GM18868 (cell line): ENCODE results near the gene MSMO1.
A peak's percentile ranks its signal among the peaks of the same experiment; 100 is the strongest.

Source experiments
- ATAC-seq: cut with Tn5 transposase; IDR thresholded peaks from one replicate; pipeline ENCODE4 v1.9.1; 2021; ENCODE audit warnings: mild to moderate bottlenecking, moderate library complexity; ENCODE audit not compliant: unreplicated experiment

Gene MSMO1

GRCh38 chr4:165359506-165359905, 32.0 kb downstream of the MSMO1 start:
- no peak for ATAC-seq

- no peak for ATAC-seq
Measured at GRCh38 chr4:165360041-165360695, 32.7 kb downstream of the MSMO1 start.

GRCh38 chr4:165360985-165361670, 33.7 kb downstream of the MSMO1 start:
- no peak for ATAC-seq

- no peak for ATAC-seq
Measured at GRCh38 chr4:165361810-165362209, 34.3 kb downstream of the MSMO1 start.

- no peak for ATAC-seq
Measured at GRCh38 chr4:165364452-165365080, 37.1 kb downstream of the MSMO1 start.

GRCh38 chr4:165367040-165367439, 39.6 kb downstream of the MSMO1 start:
- no peak for ATAC-seq

GRCh38 chr4:165368114-165368513, 40.6 kb downstream of the MSMO1 start:
- ATAC-seq, result no peak

- ATAC-seq, result no peak
Measured at GRCh38 chr4:165368567-165368966, 41.1 kb downstream of the MSMO1 start.

- no peak for ATAC-seq
Measured at GRCh38 chr4:165369522-165369921, 42.1 kb downstream of the MSMO1 start.

GRCh38 chr4:165370530-165370929, 43.1 kb downstream of the MSMO1 start:
- ATAC-seq, result no peak

- ATAC-seq, result no peak
Measured at GRCh38 chr4:165375465-165375864, 48.0 kb downstream of the MSMO1 start.

- no peak for ATAC-seq
Measured at GRCh38 chr4:165378398-165378744, 50.9 kb downstream of the MSMO1 start.

GRCh38 chr4:165378745-165379677, 51.5 kb downstream of the MSMO1 start, which contains the start of gene CPE:
Gene CPE, plus strand, starts transcription at chr4:165379008. Its CDS starts 214 bp downstream, at chr4:165379222.
- peak; percentile 96 for ATAC-seq

- no peak for ATAC-seq
Measured at GRCh38 chr4:165379678-165380064, 52.2 kb downstream of the MSMO1 start.

GRCh38 chr4:165380805-165381204, 53.3 kb downstream of the MSMO1 start:
- ATAC-seq, result no peak

- ATAC-seq, result no peak
Measured at GRCh38 chr4:165381821-165382373, 54.4 kb downstream of the MSMO1 start.

- ATAC-seq, result no peak
Measured at GRCh38 chr4:165382640-165383039, 55.2 kb downstream of the MSMO1 start.

GRCh38 chr4:165383591-165384073, 56.2 kb downstream of the MSMO1 start:
- ATAC-seq, result no peak

GRCh38 chr4:165384186-165384585, 56.7 kb downstream of the MSMO1 start:
- no peak for ATAC-seq

- no peak for ATAC-seq
Measured at GRCh38 chr4:165384598-165384997, 57.1 kb downstream of the MSMO1 start.

GRCh38 chr4:165385126-165385525, 57.7 kb downstream of the MSMO1 start:
- ATAC-seq, result no peak
